ENCODE measurements around the gene GNAS-AS1.

- no peak for TF ChIP-seq CTCF (IDR thresholded peaks at IDR 0.05 in 2 of 3, conservative IDR thresholded peaks at IDR 0.05 in 1 of 3; ENCODE audit: control insufficient read depth in 2 of 3, extremely low read depth in 1 of 3, insufficient read depth in 1 of 3, low read depth in 3 of 3, low read length in 3 of 3)
- no peak for TF ChIP-seq E2F4 (IDR thresholded peaks at IDR 0.05; ENCODE audit: low read depth, low read length)
- TF ChIP-seq NR2C2 (IDR thresholded peaks at IDR 0.05; ENCODE audit: borderline replicate concordance, control insufficient read depth, insufficient read length, low read depth), result no peak
- TF ChIP-seq ZBTB11 (CRISPR knock-in tag; IDR thresholded peaks at IDR 0.05), result no peak
- no peak for TF ChIP-seq YY1 (IDR thresholded peaks at IDR 0.05; ENCODE audit: low read depth, low read length)
- TF ChIP-seq CBX3 (IDR thresholded peaks at IDR 0.05; ENCODE audit: borderline replicate concordance, low read depth), result no peak
- TF ChIP-seq SRF (IDR thresholded peaks at IDR 0.05; ENCODE audit: low read depth in 2 of 2, low read length in 2 of 2), result no peak
- no peak for TF ChIP-seq JUND (IDR thresholded peaks at IDR 0.05; ENCODE audit: low read depth, low read length)
- TF ChIP-seq STAT1 (conservative IDR thresholded peaks at IDR 0.05), result no peak
- no peak for TF ChIP-seq SPI1 (IDR thresholded peaks at IDR 0.05; ENCODE audit: borderline replicate concordance, insufficient read depth, low read depth, low read length)
- no peak for TF ChIP-seq POLR2AphosphoS5 (IDR thresholded peaks at IDR 0.05; ENCODE audit: low read length)
- no peak for TF ChIP-seq YBX1 (IDR thresholded peaks at IDR 0.05)
Observed at GRCh38 chr20:58836616-58837204, 14.0 kb downstream of the GNAS-AS1 start.
